H1 (cell line): ENCODE data around the gene EGLN2. TPM values are rescaled to one million over a fixed set of nuclear protein-coding genes. Genes with fewer than 3 reads are reported as not detected.

Experiments used
- CTCF ChIA-PET: fragments of 300-600 bp; sonication (Branson Sonifier 250); formaldehyde crosslinking; loops from one replicate; lab custom pipeline; 2021; ENCODE audit not compliant: partially characterized antibody; lab: Charles Lee
- POLR2A ChIA-PET: fragments of 300-600 bp; sonication (Branson Sonifier 250); formaldehyde crosslinking; loops from one replicate; lab custom pipeline; 2021; ENCODE audit warnings: inconsistent platforms; ENCODE audit not compliant: partially characterized antibody; lab: Charles Lee
- DNase-seq, 2 experiments: peaks; one replicate each; pipeline versions ENCODE4 v3.0.0 to v3.0.0-alpha.2; 2010 to 2022; ENCODE audit warnings: low spot score in 2 of 2, low read depth in 1 of 2, mixed read lengths in 1 of 2
- FAIRE-seq: peaks from 2 replicates; lab custom pipeline; 2011; peaks lifted over from hg19 to GRCh38; lab: Jason Lieb, UNC
- H2AFZ ChIP-seq: 2 replicates; pipeline ENCODE4 v1.8.1; 2012; ENCODE audit warnings: low read length, inconsistent platforms
- H2AK5ac ChIP-seq: 2 replicates; pipeline ENCODE4 v1.6.1; 2013; ENCODE audit warnings: low read depth, low read length
- H2BK120ac ChIP-seq: replicated peaks from 2 replicates; pipeline ENCODE3; 2013; ENCODE audit warnings: low read depth, low read length, inconsistent platforms
- H2BK12ac ChIP-seq: 2 replicates; pipeline ENCODE4 v1.6.1; 2013; ENCODE audit warnings: low read depth, low read length
- H2BK15ac ChIP-seq: 2 replicates; pipeline ENCODE4 v1.6.1; 2013; ENCODE audit warnings: low read length
- H2BK20ac ChIP-seq: 2 replicates; pipeline ENCODE4 v1.6.1; 2013; ENCODE audit warnings: low read length
- H2BK5ac ChIP-seq: 2 replicates; pipeline ENCODE4 v1.6.1; 2013; ENCODE audit warnings: low read depth, low read length
- H3K14ac ChIP-seq: 2 replicates; pipeline ENCODE4 v1.6.1; 2013; ENCODE audit warnings: inconsistent platforms; ENCODE audit not compliant: insufficient read length
- H3K18ac ChIP-seq: 2 replicates; pipeline ENCODE4 v1.6.1; 2013; ENCODE audit warnings: low read length; ENCODE audit errors: extremely low read depth
- H3K23ac ChIP-seq: 2 replicates; pipeline ENCODE4 v1.6.1; 2013; ENCODE audit warnings: inconsistent platforms; ENCODE audit not compliant: insufficient read length
- H3K23me2 ChIP-seq: 2 replicates; pipeline ENCODE4 v1.6.1; 2013; ENCODE audit warnings: low read depth, low read length
- H3K27ac ChIP-seq: 2 replicates; pipeline ENCODE4 v1.6.1; 2011; ENCODE audit warnings: low read depth, low read length, inconsistent platforms
- H3K27me3 ChIP-seq, 4 experiments: replicated peaks in 1 of 4; 1 replicate in 1 of 4; 2 replicates in 3 of 4; pipeline versions ENCODE4 v1.6.1 to v1.8.1; 2011 to 2013; ENCODE audit warnings: low read length in 3 of 4, mild to moderate bottlenecking in 3 of 4, inconsistent platforms in 2 of 4, mixed read lengths in 2 of 4, moderate library complexity in 1 of 4; ENCODE audit not compliant: control insufficient read depth in 3 of 4, insufficient read depth in 3 of 4; ENCODE audit errors: extremely low read depth in 1 of 4
- H3K36me3 ChIP-seq, 4 experiments: 2 replicates each; pipeline versions ENCODE4 v1.6.1 to v1.8.1; 2011 to 2013; ENCODE audit warnings: mild to moderate bottlenecking in 4 of 4, low read length in 3 of 4, moderate library complexity in 2 of 4, control low read depth in 1 of 4, inconsistent platforms in 1 of 4; ENCODE audit not compliant: insufficient read depth in 4 of 4, control insufficient read depth in 2 of 4
- H3K4ac ChIP-seq: replicated peaks from 2 replicates; pipeline ENCODE3; 2013; ENCODE audit warnings: low read length, low read depth, mixed read lengths, inconsistent platforms; ENCODE audit not compliant: insufficient read length
- H3K4me1 ChIP-seq, 4 experiments: replicated peaks in 1 of 4; 1 replicate in 1 of 4; 2 replicates in 3 of 4; pipeline versions ENCODE4 v1.6.1 to v1.8.1; 2011 to 2013; ENCODE audit warnings: low read length in 3 of 4, inconsistent platforms in 2 of 4, mixed read lengths in 1 of 4; ENCODE audit not compliant: insufficient read depth in 4 of 4, control insufficient read depth in 3 of 4
- H3K4me2 ChIP-seq, 2 experiments: 2 replicates each; pipeline versions ENCODE4 v1.6.1 to v1.8.1; 2011 to 2013; ENCODE audit warnings: low read depth in 2 of 2, low read length in 2 of 2, control low read depth in 1 of 2, inconsistent platforms in 1 of 2, mild to moderate bottlenecking in 1 of 2; ENCODE audit not compliant: insufficient read depth in 1 of 2
- H3K4me3 ChIP-seq, 4 experiments: fragments of 200-600, 300-600 bp in 1 of 4; sonication (generic), shearing (Covaris generic), sonication (Bioruptor Twin) in 1 of 4; 2 replicates each; pipeline versions ENCODE4 v1.5.1 to v1.8.1; 2011 to 2016; ENCODE audit warnings: low read length in 4 of 4, low read depth in 3 of 4, control low read depth in 2 of 4, inconsistent platforms in 2 of 4, mild to moderate bottlenecking in 2 of 4, mixed read lengths in 1 of 4, moderate library complexity in 1 of 4; ENCODE audit not compliant: insufficient read depth in 2 of 4; ENCODE audit errors: extremely low read depth in 1 of 4
- H3K56ac ChIP-seq: replicated peaks from 2 replicates; pipeline ENCODE3; 2013; ENCODE audit warnings: low read depth, mild to moderate bottlenecking, mixed read lengths, low read length, inconsistent platforms; ENCODE audit not compliant: insufficient read length
- H3K79me1 ChIP-seq: 2 replicates; pipeline ENCODE4 v1.6.1; 2013; ENCODE audit warnings: low read depth, low read length, control low read depth
- H3K79me2 ChIP-seq, 2 experiments: 2 replicates each; pipeline versions ENCODE4 v1.6.1 to v1.8.1; 2012 to 2013; ENCODE audit warnings: low read length in 2 of 2, mild to moderate bottlenecking in 2 of 2, inconsistent platforms in 1 of 2; ENCODE audit not compliant: insufficient read depth in 2 of 2, control insufficient read depth in 1 of 2
- H3K9ac ChIP-seq, 4 experiments: replicated peaks in 1 of 4; 1 replicate in 1 of 4; 2 replicates in 3 of 4; pipeline versions ENCODE4 v1.6.1 to v1.8.1; 2011 to 2013; ENCODE audit warnings: low read depth in 3 of 4, low read length in 3 of 4, control low read depth in 2 of 4, mild to moderate bottlenecking in 2 of 4, moderate library complexity in 2 of 4, inconsistent platforms in 1 of 4; ENCODE audit errors: extremely low read depth in 1 of 4
- H3K9me3 ChIP-seq, 2 experiments: 2 replicates each; pipeline versions ENCODE4 v1.6.1 to v1.8.1; 2012 to 2013; ENCODE audit warnings: mild to moderate bottlenecking in 2 of 2, moderate library complexity in 2 of 2, control low read depth in 1 of 2, inconsistent platforms in 1 of 2, low read depth in 1 of 2, low read length in 1 of 2, mixed read lengths in 1 of 2; ENCODE audit not compliant: insufficient read depth in 2 of 2
- H4K20me1 ChIP-seq, 2 experiments: replicated peaks in 1 of 2; 2 replicates each; pipeline versions ENCODE3 to v1.8.1; 2011 to 2013; ENCODE audit warnings: inconsistent platforms in 2 of 2, low read length in 2 of 2, mild to moderate bottlenecking in 1 of 2; ENCODE audit not compliant: insufficient read depth in 2 of 2, control insufficient read depth in 1 of 2
- H4K5ac ChIP-seq: 2 replicates; pipeline ENCODE4 v1.6.1; 2013; ENCODE audit warnings: low read length, low read depth, mixed read lengths, inconsistent platforms; ENCODE audit not compliant: insufficient read length
- H4K8ac ChIP-seq: 2 replicates; pipeline ENCODE4 v1.8.0; 2013; ENCODE audit warnings: mild to moderate bottlenecking, moderate library complexity, low read length, inconsistent platforms; ENCODE audit not compliant: insufficient read depth; ENCODE audit errors: extremely low read depth
- H4K91ac ChIP-seq: replicated peaks from 2 replicates; pipeline ENCODE3; 2013; ENCODE audit warnings: low read length, mixed read lengths, inconsistent platforms; ENCODE audit not compliant: insufficient read length
- BRCA1 ChIP-seq: IDR thresholded peaks from 2 replicates; pipeline ENCODE4 v1.6.1; 2012; ENCODE audit warnings: low read depth, low read length, improper control_type of control experiment
- EGR1 ChIP-seq: IDR thresholded peaks from 2 replicates; pipeline ENCODE4 v1.6.1; 2011; ENCODE audit warnings: low read depth, low read length, borderline replicate concordance
- TCF12 ChIP-seq: IDR thresholded peaks from 2 replicates; pipeline ENCODE4 v1.6.1; 2011; ENCODE audit warnings: low read depth, mild to moderate bottlenecking, low read length
- WGBS, 2 experiments: shearing (Covaris generic) in 1 of 2; methylation state at CpG; one replicate each; pipeline versions ENCODE4 v1.1.6 to v1.1.7; 2013 to 2015; ENCODE audit warnings: low lambda C conversion rate in 2 of 2, mixed read lengths in 2 of 2, inconsistent platforms in 1 of 2, low coverage in 1 of 2, missing lambda C conversion rate in 1 of 2; ENCODE audit not compliant: insufficient replicate concordance in 2 of 2, insufficient coverage in 1 of 2, insufficient read length in 1 of 2; ENCODE audit errors: extremely low coverage in 1 of 2, missing lambda C conversion rate in 1 of 2; 5-methylcytosine and 5-hydroxymethylcytosine counted together
- polyA plus RNA-seq, 7 experiments: library from polyadenylated mRNA; depleted of rRNA in 3 of 7; stranded (reverse) in 5 of 7; unstranded in 2 of 7; fragments of >200 nt in 5 of 7; fragments of 200-250 nt in 2 of 7; gene quantifications; 1 replicate in 5 of 7; 2 replicates in 1 of 7; 4 replicates in 1 of 7; pipeline versions ENCODE4 v1.2.1 to v1.2.3, GENCODE V29; 2011 to 2013; ENCODE audit warnings: missing spikeins in 2 of 7, mixed read lengths in 2 of 7
- total RNA-seq: library from RNA; stranded (reverse); fragmentation: NEBNext Ultra II Directional; extraction: Animal tissue kit (Norgen Biotek cat#: 25700); gene quantifications from 2 replicates; pipeline ENCODE4 v1.2.1, GENCODE V29; 2021

The EGLN2 gene
- total and polyA plus RNA-seq, 2 of the 8 experiments (the other 6 are each of a cell fraction or from before 2014, with no cell fraction given): 86.9 to 103 TPM

GRCh38 chr19:40791349-40791748 lies 7.6 kb upstream of the EGLN2 start:
- Histone ChIP-seq H2AFZ (no peak overlapping the region), H3K27me3 (no peaks in the 10 kb centered on the region), H2BK5ac (no peak overlapping the region), H3K36me3 (no peaks in the 10 kb centered on the region; a peak in 1 of 8 replicates), H3K14ac (no peak overlapping the region), H3K56ac (no peak overlapping the region), H3K27ac (no peak overlapping the region), H4K8ac (no peak overlapping the region), H2BK120ac (no peak overlapping the region), H3K79me2 (no peaks in the 10 kb centered on the region), H2AK5ac (no peak overlapping the region), H4K20me1 (no peaks in the 10 kb centered on the region), H3K4me1 (no peaks in the 10 kb centered on the region), H3K23ac (no peak overlapping the region), H3K4me2 (no peak overlapping the region), H3K9ac (no peak overlapping the region), H2BK15ac (no peak overlapping the region), H3K18ac (no peak overlapping the region), H3K4me3 (no peak overlapping the region), H4K5ac (no peak overlapping the region), H3K23me2 (no peaks in the 10 kb centered on the region), H2BK20ac (no peak overlapping the region), H2BK12ac (no peak overlapping the region)
- ChIA-PET POLR2A (interaction anchor here (0.6 to 1.3 kb wide), 2 partner anchors 15 to 47 kb away, joined by 3 to 4 read pairs; no protein-coding TSS in a partner anchor), CTCF (interaction anchor here (0.6 to 1.5 kb wide), 3 partner anchors 16 to 1631 kb away, joined by 3 to 7 read pairs (median 3); no protein-coding TSS in a partner anchor)
- 74% methylated on average over 7 of the region's 7 CpGs; no CpG with 5 or more reads in 1 of the 2 experiments for WGBS, 2 experiments
- no peak for TF ChIP-seq BRCA1
- no peak for TF ChIP-seq TCF12
- TF ChIP-seq EGR1: no peak
- TF ChIP-seq, all 59 proteins: peak for 0
- Histone ChIP-seq H3K4ac (no peak overlapping the region), H3K79me1 (no peaks in the 10 kb centered on the region), H4K91ac (no peak overlapping the region), H3K9me3 (no peaks in the 10 kb centered on the region)
- FAIRE-seq (no peak), DNase-seq (no peak)
